ENCODE results near the gene SERPINB1.
A peak's percentile ranks its signal among the peaks of the same experiment; 100 is the strongest.

SERPINB1 gene

GRCh38 chr6:2791450-2791974 is 50.2 kb downstream of the SERPINB1 start:
- DNase-seq (ENCODE audit: low spot score), result no peak

GRCh38 chr6:2790588-2791449 is 50.8 kb downstream of the SERPINB1 start:
- DNase-seq (ENCODE audit: low spot score), result peak; percentile 71

- DNase-seq (ENCODE audit: low spot score), result no peak
These were observed 55.4 kb downstream of the SERPINB1 start for GRCh38 chr6:2786269-2786668.

GRCh38 chr6:2784930-2785329 is 56.7 kb downstream of the SERPINB1 start:
- no peak for DNase-seq (ENCODE audit: low spot score)

DNA sequence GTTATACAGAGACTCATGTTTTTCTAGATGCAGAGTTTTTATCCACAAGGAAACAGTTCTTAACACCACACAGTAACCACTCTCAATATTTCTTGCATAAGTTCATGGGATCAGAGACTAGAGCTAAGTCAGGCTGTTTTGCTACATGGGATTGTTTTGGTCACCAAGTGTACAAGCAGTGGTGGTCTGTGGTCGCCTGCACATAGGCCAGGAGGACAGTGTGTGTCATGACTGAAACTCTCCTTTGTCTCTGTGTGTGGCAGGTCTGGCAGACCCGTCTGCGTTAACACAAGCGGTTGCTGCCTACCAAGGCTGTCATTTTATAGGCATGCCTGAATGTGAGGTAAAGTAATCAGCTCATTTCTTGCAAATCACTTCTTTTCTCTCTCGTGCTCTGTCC is 57.6 kb downstream of the SERPINB1 start:
- no peak for DNase-seq (ENCODE audit: low spot score)

GRCh38 chr6:2783188-2783963 is 58.3 kb downstream of the SERPINB1 start:
- peak; percentile 76 for DNase-seq (ENCODE audit: low spot score)

DNA sequence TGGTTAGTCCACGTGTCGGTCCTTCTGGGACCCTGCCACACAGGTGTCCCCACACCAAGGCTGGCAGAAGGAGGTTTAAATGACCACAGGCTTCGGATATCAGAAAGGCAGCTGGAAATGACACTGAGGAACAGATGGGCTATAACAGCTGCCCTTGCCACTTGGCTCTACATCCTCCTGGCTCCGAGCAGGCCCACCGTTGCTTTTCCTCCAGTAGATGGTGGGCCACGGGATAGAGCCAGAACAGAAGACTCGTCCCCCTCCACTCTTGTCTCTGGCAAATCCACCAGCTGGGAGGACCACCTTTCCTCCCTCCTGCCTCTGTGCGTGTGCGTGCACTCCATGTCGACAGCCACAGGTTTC is 58.9 kb downstream of the SERPINB1 start:
- DNase-seq (ENCODE audit: low spot score), result no peak

DNA sequence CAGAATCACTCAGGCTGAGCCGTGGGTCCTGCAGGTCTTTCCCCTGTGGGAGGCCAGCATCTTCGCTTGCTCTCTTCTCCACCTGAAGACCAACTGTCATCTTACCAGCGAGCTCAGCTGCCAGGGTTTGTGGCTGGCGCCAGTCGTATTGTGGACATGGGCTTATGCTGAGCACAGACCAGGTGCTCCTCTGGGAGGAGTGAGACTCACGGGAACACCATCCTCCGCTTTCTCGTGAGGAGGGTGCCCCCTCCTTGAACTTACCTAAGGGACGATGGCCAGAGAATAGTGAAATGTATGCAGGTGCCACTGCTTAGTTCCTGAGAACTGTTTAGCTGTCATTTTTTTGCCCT is 59.3 kb downstream of the SERPINB1 start:
- DNase-seq (ENCODE audit: low spot score), result no peak
